ENCODE measurements around the gene SIRPB1. TPM values are rescaled to one million over a fixed set of nuclear protein-coding genes. Genes with fewer than 3 reads are reported as not detected.
"Not testable (repeated sequence)": the region's sequence is repeated elsewhere in the genome, so short reads cannot be mapped to it uniquely, and the experiment has no call there.

Gene SIRPB1
- polyA plus RNA-seq, 4 donors, result 0.22 to 1.5 (median 0.54) TPM; not detected in 1

- H3K27me3 ChIP-seq (ENCODE audit: control insufficient read depth in 3 of 3, insufficient read depth in 3 of 3, low read length in 3 of 3), result no peaks in the 10 kb centered on the region
- H3K27ac ChIP-seq (ENCODE audit: low read depth in 1 of 3, low read length in 2 of 3), result no peak overlapping the region
- no peaks in the 10 kb centered on the region for H3K9me3 ChIP-seq (ENCODE audit: control insufficient read depth in 2 of 2, insufficient read depth in 1 of 2, low read depth in 1 of 2, low read length in 1 of 2)
- no peaks in the 10 kb centered on the region for H3K36me3 ChIP-seq (ENCODE audit: control insufficient read depth in 3 of 3, insufficient read depth in 2 of 3, low read depth in 1 of 3, low read length in 3 of 3)
- no peak for DNase-seq
- no peak for FAIRE-seq
- WGBS, 3 donors, result 84 to 88% (median 86%) methylated on average over 3 of the region's 3 CpGs
- no peaks in the 10 kb centered on the region for H3K4me1 ChIP-seq (ENCODE audit: control insufficient read depth in 3 of 3, insufficient read depth in 2 of 3, low read depth in 1 of 3, low read length in 2 of 3)
- no peak overlapping the region for H3K4me3 ChIP-seq (ENCODE audit: low read depth in 1 of 3, low read length in 3 of 3)
These were observed 27.2 kb upstream of the SIRPB1 start for GRCh38 chr20:1646975-1647431.

DNA sequence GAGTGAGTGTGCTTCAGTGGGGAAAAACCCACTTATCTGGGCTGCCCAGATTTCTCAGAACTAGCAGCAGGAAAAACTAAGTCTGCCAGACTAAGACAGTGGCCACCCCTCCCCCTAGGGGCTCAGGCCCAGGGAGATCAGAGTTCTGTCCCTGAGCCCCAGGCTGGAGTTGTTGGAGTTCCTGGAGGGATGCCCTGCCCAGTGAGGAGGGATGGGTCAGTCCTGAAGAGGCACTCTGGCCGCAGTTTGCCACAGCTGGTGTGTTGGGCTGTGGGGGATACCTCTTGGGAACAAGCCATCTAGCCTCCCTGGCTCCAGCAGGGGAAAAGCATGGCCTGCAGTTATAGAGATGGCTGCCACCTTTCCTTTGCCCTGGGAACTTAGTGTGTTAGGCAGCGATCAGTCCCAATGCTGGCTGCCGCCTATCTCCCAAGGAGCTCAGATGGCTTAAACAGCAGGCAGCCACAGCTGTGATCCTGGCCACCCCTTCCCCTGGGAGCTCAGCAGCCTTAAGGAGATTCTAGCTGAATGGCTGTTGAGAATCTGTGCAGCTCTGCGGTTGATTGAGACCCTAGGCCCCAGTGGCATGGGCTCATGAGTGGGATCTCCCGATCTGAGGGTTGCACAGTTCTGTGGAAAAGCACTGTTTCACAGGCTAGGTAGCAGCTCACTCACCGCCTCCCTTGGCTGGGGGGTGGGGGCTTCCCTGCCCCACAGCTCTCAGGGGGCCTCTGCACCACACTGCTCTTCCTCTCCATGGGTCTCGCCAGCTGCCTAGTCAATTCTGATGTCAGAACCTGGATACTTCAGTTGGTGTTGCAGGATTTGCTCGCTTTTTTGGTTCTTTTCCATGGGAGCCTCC is 24.5 kb upstream of the SIRPB1 start:
- H3K4me3 ChIP-seq (ENCODE audit: low read depth in 1 of 3, low read length in 3 of 3), result no peak overlapping the region
- H3K27ac ChIP-seq (ENCODE audit: low read depth in 1 of 3, low read length in 2 of 3), result no peak overlapping the region
- DNase-seq, result no peak
- WGBS, 3 donors, result 91 to 97% (median 95%) methylated on average over 8 of the region's 8 CpGs
- H3K27me3 ChIP-seq (ENCODE audit: control insufficient read depth in 3 of 3, insufficient read depth in 3 of 3, low read length in 3 of 3), result no peaks in the 10 kb centered on the region
- H3K9me3 ChIP-seq (ENCODE audit: control insufficient read depth in 2 of 2, insufficient read depth in 1 of 2, low read depth in 1 of 2, low read length in 1 of 2), result no peaks in the 10 kb centered on the region
- no peaks in the 10 kb centered on the region for H3K4me1 ChIP-seq (ENCODE audit: control insufficient read depth in 3 of 3, insufficient read depth in 2 of 3, low read depth in 1 of 3, low read length in 2 of 3)
- H3K36me3 ChIP-seq (ENCODE audit: control insufficient read depth in 3 of 3, insufficient read depth in 2 of 3, low read depth in 1 of 3, low read length in 3 of 3), result no peaks in the 10 kb centered on the region
- FAIRE-seq, result no peak

- not testable (repeated sequence) for DNase-seq; H3K27ac ChIP-seq (ENCODE audit: low read depth in 1 of 3, low read length in 2 of 3); H3K9me3 ChIP-seq (ENCODE audit: control insufficient read depth in 2 of 2, insufficient read depth in 1 of 2, low read depth in 1 of 2, low read length in 1 of 2); FAIRE-seq; H3K36me3 ChIP-seq (ENCODE audit: control insufficient read depth in 3 of 3, insufficient read depth in 2 of 3, low read depth in 1 of 3, low read length in 3 of 3); H3K4me1 ChIP-seq (ENCODE audit: control insufficient read depth in 3 of 3, insufficient read depth in 2 of 3, low read depth in 1 of 3, low read length in 2 of 3); H3K27me3 ChIP-seq (ENCODE audit: control insufficient read depth in 3 of 3, insufficient read depth in 3 of 3, low read length in 3 of 3); H3K4me3 ChIP-seq (ENCODE audit: low read depth in 1 of 3, low read length in 3 of 3)
- WGBS, 3 donors, result 82 to 93% (median 92%) methylated on average over 2 of the region's 2 CpGs
These were observed 18.8 kb upstream of the SIRPB1 start for GRCh38 chr20:1638643-1639042.

- 54 to 74% (median 73%) methylated on average over 2 of the region's 2 CpGs for WGBS, 3 donors
- FAIRE-seq (no peak), DNase-seq (no peak)
- no peaks in the 10 kb centered on the region for H3K27me3 ChIP-seq (ENCODE audit: control insufficient read depth in 3 of 3, insufficient read depth in 3 of 3, low read length in 3 of 3)
- H3K36me3 ChIP-seq (ENCODE audit: control insufficient read depth in 3 of 3, insufficient read depth in 2 of 3, low read depth in 1 of 3, low read length in 3 of 3), result no peaks in the 10 kb centered on the region
- H3K4me1 ChIP-seq (ENCODE audit: control insufficient read depth in 3 of 3, insufficient read depth in 2 of 3, low read depth in 1 of 3, low read length in 2 of 3), result no peaks in the 10 kb centered on the region
- H3K4me3 ChIP-seq (ENCODE audit: low read depth in 1 of 3, low read length in 3 of 3), result no peak overlapping the region
- H3K9me3 ChIP-seq (ENCODE audit: control insufficient read depth in 2 of 2, insufficient read depth in 1 of 2, low read depth in 1 of 2, low read length in 1 of 2), result no peaks in the 10 kb centered on the region
- no peak overlapping the region for H3K27ac ChIP-seq (ENCODE audit: low read depth in 1 of 3, low read length in 2 of 3)
These were observed 17.9 kb upstream of the SIRPB1 start for GRCh38 chr20:1637755-1638154.

DNA sequence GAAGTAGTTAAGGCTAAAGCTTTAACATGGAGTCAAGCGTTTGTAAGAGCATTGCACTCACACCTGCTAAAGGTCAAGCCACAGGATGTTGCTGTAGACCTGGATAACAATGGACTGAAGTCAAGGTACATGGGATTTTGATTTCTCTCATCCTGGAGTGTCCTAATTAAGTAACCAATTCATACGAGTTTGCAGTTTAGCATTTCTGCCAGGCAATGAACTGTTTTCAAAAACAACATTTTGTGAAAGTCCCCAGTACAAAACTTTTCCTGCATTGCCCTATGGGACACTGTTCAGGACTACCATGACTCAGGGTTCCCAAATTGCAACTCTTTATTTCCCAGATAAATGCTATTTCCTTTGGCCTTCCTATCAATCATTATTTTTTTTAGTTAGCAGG is 17.4 kb upstream of the SIRPB1 start:
- H3K9me3 ChIP-seq (ENCODE audit: control insufficient read depth in 2 of 2, insufficient read depth in 1 of 2, low read depth in 1 of 2, low read length in 1 of 2), result no peaks in the 10 kb centered on the region
- no peak overlapping the region for H3K4me3 ChIP-seq (ENCODE audit: low read depth in 1 of 3, low read length in 3 of 3)
- H3K27ac ChIP-seq (ENCODE audit: low read depth in 1 of 3, low read length in 2 of 3), result no peak overlapping the region
- WGBS, 3 donors, result 33 to 57% (median 34%) methylated on average over 2 of the region's 2 CpGs
- no peaks in the 10 kb centered on the region for H3K4me1 ChIP-seq (ENCODE audit: control insufficient read depth in 3 of 3, insufficient read depth in 2 of 3, low read depth in 1 of 3, low read length in 2 of 3)
- no peaks in the 10 kb centered on the region for H3K36me3 ChIP-seq (ENCODE audit: control insufficient read depth in 3 of 3, insufficient read depth in 2 of 3, low read depth in 1 of 3, low read length in 3 of 3)
- no peak for DNase-seq
- H3K27me3 ChIP-seq (ENCODE audit: control insufficient read depth in 3 of 3, insufficient read depth in 3 of 3, low read length in 3 of 3), result no peaks in the 10 kb centered on the region
- FAIRE-seq, result no peak

GRCh38 chr20:1636621-1637020 is 16.8 kb upstream of the SIRPB1 start:
- H3K4me1 ChIP-seq (ENCODE audit: control insufficient read depth in 3 of 3, insufficient read depth in 2 of 3, low read depth in 1 of 3, low read length in 2 of 3), result no peaks in the 10 kb centered on the region
- no peaks in the 10 kb centered on the region for H3K9me3 ChIP-seq (ENCODE audit: control insufficient read depth in 2 of 2, insufficient read depth in 1 of 2, low read depth in 1 of 2, low read length in 1 of 2)
- WGBS, 3 donors, result 17 to 60% (median 50%) methylated on average over 2 of the region's 2 CpGs
- H3K27me3 ChIP-seq (ENCODE audit: control insufficient read depth in 3 of 3, insufficient read depth in 3 of 3, low read length in 3 of 3), result no peaks in the 10 kb centered on the region
- peak in 1 of 2 donors; percentile 23 for DNase-seq
- H3K27ac ChIP-seq (ENCODE audit: low read depth in 1 of 3, low read length in 2 of 3), result no peak overlapping the region
- no peak overlapping the region for H3K4me3 ChIP-seq (ENCODE audit: low read depth in 1 of 3, low read length in 3 of 3)
- H3K36me3 ChIP-seq (ENCODE audit: control insufficient read depth in 3 of 3, insufficient read depth in 2 of 3, low read depth in 1 of 3, low read length in 3 of 3), result no peaks in the 10 kb centered on the region
- no peak for FAIRE-seq

DNA sequence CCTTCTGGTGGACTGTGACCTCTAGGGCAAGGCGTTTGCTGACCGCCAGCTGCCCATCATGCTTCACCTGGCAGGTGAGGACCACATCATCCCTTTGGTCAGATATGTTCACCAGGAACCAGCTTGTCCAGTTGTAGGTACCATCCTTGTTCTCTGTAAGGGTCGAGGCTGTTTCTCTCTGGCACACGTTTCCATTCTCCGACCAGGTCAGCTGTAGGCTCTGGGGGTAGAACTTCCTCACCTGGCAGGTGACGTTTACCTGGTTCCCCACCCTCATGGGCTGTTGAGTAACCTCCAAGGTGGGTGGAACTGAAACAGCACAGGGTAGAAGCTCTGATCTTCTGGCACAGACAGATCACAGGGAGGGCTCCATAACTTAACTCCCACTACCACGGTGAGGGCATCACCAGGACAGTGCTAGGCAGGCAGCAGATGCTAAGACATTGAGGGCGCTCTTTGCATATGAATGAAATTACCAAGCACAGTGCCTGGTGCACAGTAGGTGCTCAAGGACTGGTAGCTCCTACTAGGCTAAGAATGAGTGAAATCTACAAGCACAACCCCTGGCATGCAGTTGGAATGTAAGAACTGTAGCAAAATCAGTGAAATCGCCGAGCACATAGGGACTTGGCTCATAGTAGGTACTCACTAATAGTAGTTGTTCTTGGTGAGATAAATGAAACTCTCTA is 15.6 kb upstream of the SIRPB1 start:
- DNase-seq (no peak), FAIRE-seq (no peak)
- no peaks in the 10 kb centered on the region for H3K27me3 ChIP-seq (ENCODE audit: control insufficient read depth in 3 of 3, insufficient read depth in 3 of 3, low read length in 3 of 3)
- no peaks in the 10 kb centered on the region for H3K36me3 ChIP-seq (ENCODE audit: control insufficient read depth in 3 of 3, insufficient read depth in 2 of 3, low read depth in 1 of 3, low read length in 3 of 3)
- no peak overlapping the region for H3K27ac ChIP-seq (ENCODE audit: low read depth in 1 of 3, low read length in 2 of 3)
- 70 to 84% (median 78%) methylated on average over 10 of the region's 10 CpGs for WGBS, 3 donors
- no peak overlapping the region for H3K4me3 ChIP-seq (ENCODE audit: low read depth in 1 of 3, low read length in 3 of 3)
- H3K4me1 ChIP-seq (ENCODE audit: control insufficient read depth in 3 of 3, insufficient read depth in 2 of 3, low read depth in 1 of 3, low read length in 2 of 3), result no peaks in the 10 kb centered on the region
- no peaks in the 10 kb centered on the region for H3K9me3 ChIP-seq (ENCODE audit: control insufficient read depth in 2 of 2, insufficient read depth in 1 of 2, low read depth in 1 of 2, low read length in 1 of 2)

DNA sequence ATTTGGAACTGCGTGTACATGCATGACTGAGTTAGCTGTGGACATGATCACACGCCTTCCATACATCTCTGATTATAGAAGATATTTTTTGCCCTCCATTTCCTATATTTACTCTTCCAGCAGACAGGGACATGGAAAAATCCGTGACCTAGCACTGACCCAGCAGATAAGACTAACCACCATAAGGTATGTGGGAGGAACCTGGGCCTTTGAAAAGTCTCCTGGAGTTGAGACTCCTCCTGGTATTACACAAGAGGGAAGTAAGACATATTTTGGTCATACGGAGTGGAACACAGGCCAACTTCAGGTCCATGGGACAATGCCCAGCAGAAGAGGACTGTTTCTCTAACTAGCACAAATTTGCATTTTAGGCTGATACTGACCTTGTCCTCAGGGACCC is 13.7 kb upstream of the SIRPB1 start:
- H3K4me1 ChIP-seq (ENCODE audit: control insufficient read depth in 3 of 3, insufficient read depth in 2 of 3, low read depth in 1 of 3, low read length in 2 of 3), result no peaks in the 10 kb centered on the region
- H3K27ac ChIP-seq (ENCODE audit: low read depth in 1 of 3, low read length in 2 of 3), result no peak overlapping the region
- H3K36me3 ChIP-seq (ENCODE audit: control insufficient read depth in 3 of 3, insufficient read depth in 2 of 3, low read depth in 1 of 3, low read length in 3 of 3), result no peaks in the 10 kb centered on the region
- 76 to 79% (median 79%) methylated on average over 4 of the region's 4 CpGs for WGBS, 3 donors
- DNase-seq (no peak), FAIRE-seq (no peak)
- no peaks in the 10 kb centered on the region for H3K9me3 ChIP-seq (ENCODE audit: control insufficient read depth in 2 of 2, insufficient read depth in 1 of 2, low read depth in 1 of 2, low read length in 1 of 2)
- no peaks in the 10 kb centered on the region for H3K27me3 ChIP-seq (ENCODE audit: control insufficient read depth in 3 of 3, insufficient read depth in 3 of 3, low read length in 3 of 3)
- H3K4me3 ChIP-seq (ENCODE audit: low read depth in 1 of 3, low read length in 3 of 3), result no peak overlapping the region

All from small intestine (tissue), 7 donors.